HEK293T (cell line): Measurements from ENCODE around the gene PIP5K1C.

Experiments
- ARNT ChIP-seq: fragments of 450-650 bp; IDR thresholded peaks from 2 replicates; pipeline ENCODE4 v1.6.1; 2017; ENCODE audit warnings: mild to moderate bottlenecking
- BHLHE40 ChIP-seq: fragments of 450-650 bp; IDR thresholded peaks from 2 replicates; pipeline ENCODE4 v1.6.1; 2016; ENCODE audit warnings: mild to moderate bottlenecking, moderate library complexity, borderline replicate concordance
- FOXK2 ChIP-seq: fragments of 450-650 bp; IDR thresholded peaks from 2 replicates; pipeline ENCODE4 v1.6.1; 2016; ENCODE audit warnings: mild to moderate bottlenecking
- FOXM1 ChIP-seq: fragments of 450-650 bp; IDR thresholded peaks from 2 replicates; pipeline ENCODE4 v1.6.1; 2017; ENCODE audit warnings: mild to moderate bottlenecking, borderline replicate concordance
- SP1 ChIP-seq: fragments of 450-650 bp; IDR thresholded peaks from 2 replicates; pipeline ENCODE4 v1.6.1; 2017
- ZNF384 ChIP-seq: fragments of 450-650 bp; IDR thresholded peaks from 2 replicates; pipeline ENCODE4 v1.6.1; 2016
- TF ChIP-seq, protein P1 (sequence below): fragments of 450-650 bp; IDR thresholded peaks from 2 replicates; pipeline ENCODE4 v1.6.1; 2016

- no peak for TF ChIP-seq ARNT
- no peak for TF ChIP-seq ZNF384
- no peak for TF ChIP-seq SP1
- no peak for TF ChIP-seq FOXK2
- TF ChIP-seq FOXM1: no peak
- no peak for TF ChIP-seq BHLHE40
- TF ChIP-seq, protein P1, sequence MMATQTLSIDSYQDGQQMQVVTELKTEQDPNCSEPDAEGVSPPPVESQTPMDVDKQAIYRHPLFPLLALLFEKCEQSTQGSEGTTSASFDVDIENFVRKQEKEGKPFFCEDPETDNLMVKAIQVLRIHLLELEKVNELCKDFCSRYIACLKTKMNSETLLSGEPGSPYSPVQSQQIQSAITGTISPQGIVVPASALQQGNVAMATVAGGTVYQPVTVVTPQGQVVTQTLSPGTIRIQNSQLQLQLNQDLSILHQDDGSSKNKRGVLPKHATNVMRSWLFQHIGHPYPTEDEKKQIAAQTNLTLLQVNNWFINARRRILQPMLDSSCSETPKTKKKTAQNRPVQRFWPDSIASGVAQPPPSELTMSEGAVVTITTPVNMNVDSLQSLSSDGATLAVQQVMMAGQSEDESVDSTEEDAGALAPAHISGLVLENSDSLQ: no peak
Observed at GRCh38 chr19:3586127-3586626, 114.1 kb downstream of the PIP5K1C start.
